AG08395 (cell line): Measurements from ENCODE around the gene STAC2.
"Not testable (repeated sequence)": the region's sequence is repeated elsewhere in the genome, so short reads cannot be mapped to it uniquely, and the experiment has no call there.

Experiments used
- DNase-seq: peaks from one replicate; pipeline ENCODE4 v3.0.0; 2012; ENCODE audit warnings: mixed read lengths, low spot score

Gene STAC2

GRCh38 chr17:39225308-39225958, at the start of gene STAC2:
STAC2 (minus strand) TSS chr17:39225945; CDS start chr17:39225502, 443 bp downstream.
- no peak for DNase-seq

GRCh38 chr17:39271546-39271945, 45.8 kb upstream of the STAC2 start:
- DNase-seq, result peak; percentile 9

- peak; percentile 62 for DNase-seq
Observed at GRCh38 chr17:39270923-39271322, 45.2 kb upstream of the STAC2 start.

- no peak for DNase-seq
Observed at GRCh38 chr17:39264119-39264518, 38.4 kb upstream of the STAC2 start.

- DNase-seq, result no peak
Observed at GRCh38 chr17:39261286-39261685, 35.5 kb upstream of the STAC2 start.

- no peak for DNase-seq
Observed at GRCh38 chr17:39252788-39253460, 27.2 kb upstream of the STAC2 start.

GRCh38 chr17:39251997-39252396, 26.3 kb upstream of the STAC2 start:
- DNase-seq, result no peak

- not testable (repeated sequence) for DNase-seq
Observed at GRCh38 chr17:39250076-39250475, 24.3 kb upstream of the STAC2 start.

GRCh38 chr17:39246274-39246673, 20.5 kb upstream of the STAC2 start:
- DNase-seq, result no peak

- peak; percentile 82 for DNase-seq
Observed at GRCh38 chr17:39244600-39245570, 19.1 kb upstream of the STAC2 start.

GRCh38 chr17:39244016-39244599, 18.4 kb upstream of the STAC2 start:
- peak; percentile 15 for DNase-seq

GRCh38 chr17:39243155-39243554, 17.4 kb upstream of the STAC2 start:
- no peak for DNase-seq

GRCh38 chr17:39240631-39241030, 14.9 kb upstream of the STAC2 start:
- DNase-seq, result no peak

GRCh38 chr17:39239640-39240314, 14.0 kb upstream of the STAC2 start:
- no peak for DNase-seq

GRCh38 chr17:39238311-39238972, 12.7 kb upstream of the STAC2 start:
- peak; percentile 43 for DNase-seq

- DNase-seq, result no peak
Observed at GRCh38 chr17:39237586-39237985, 11.8 kb upstream of the STAC2 start.

- DNase-seq, result no peak
Observed at GRCh38 chr17:39236981-39237441, 11.3 kb upstream of the STAC2 start.

- no peak for DNase-seq
Observed at GRCh38 chr17:39236450-39236927, 10.7 kb upstream of the STAC2 start.

- peak; percentile 62 for DNase-seq
Observed at GRCh38 chr17:39235555-39236449, 10.1 kb upstream of the STAC2 start.
